A549 (cell line): ENCODE data around the gene CTNNA3. TPM values are rescaled to one million over a fixed set of nuclear protein-coding genes. Genes with fewer than 3 reads are reported as not detected.
A peak's percentile ranks its signal among the peaks of the same experiment; 100 is the strongest.

Experiments used
- ATAC-seq, 2 experiments: fragments of 200-7000 bp in 1 of 2; fragments of >200 bp in 1 of 2; cut with Nextera tagmentation in 1 of 2; cut with Tn5 transposase in 1 of 2; 3 replicates each; pipeline versions ENCODE4 v1.8.0 to v1.9.1; 2018 to 2020; ENCODE audit warnings: mild to moderate bottlenecking in 1 of 2, moderate library complexity in 1 of 2
- CTCF ChIA-PET: fragments of 300-600 bp; sonication (Branson Sonifier 250); formaldehyde crosslinking; extraction: SDS; loops from one replicate; lab custom pipeline; 2021; ENCODE audit warnings: antibody characterized with exemption, inconsistent platforms; lab: Yijun Ruan, JAX
- POLR2A ChIA-PET: fragments of 350-600 bp; formaldehyde crosslinking; extraction: SDS; loops from one replicate; lab custom pipeline; 2021; ENCODE audit warnings: antibody characterized with exemption, inconsistent platforms; lab: Yijun Ruan, JAX
- DNase-seq, 2 experiments: peaks; one replicate each; pipeline versions ENCODE4 v3.0.0 to v3.0.0-alpha.2; 2011 to 2016; ENCODE audit warnings: low read depth in 1 of 2, low spot score in 1 of 2
- FAIRE-seq: peaks from 2 replicates; lab custom pipeline; 2011; peaks lifted over from hg19 to GRCh38; lab: Jason Lieb, UNC
- H3K27ac ChIP-seq, 2 experiments: fragments of >200 bp; sonication (Bioruptor Twin); formaldehyde crosslinking; 3 replicates each; pipeline ENCODE4 v1.5.1; 2016 to 2017
- H3K4me1 ChIP-seq: fragments of >200 bp; sonication (Bioruptor Twin); formaldehyde crosslinking; 3 replicates; pipeline ENCODE4 v1.6.1; 2016
- H3K4me2 ChIP-seq: fragments of >200 bp; sonication (Bioruptor Twin); formaldehyde crosslinking; 3 replicates; pipeline ENCODE4 v1.6.1; 2016
- H3K4me3 ChIP-seq: fragments of >200 bp; sonication (Bioruptor Twin); formaldehyde crosslinking; 3 replicates; pipeline ENCODE4 v1.5.1; 2016
- H3K9me3 ChIP-seq: fragments of >200 bp; sonication (Bioruptor Twin); formaldehyde crosslinking; 3 replicates; pipeline ENCODE4 v1.6.1; 2016
- CEBPB ChIP-seq, 2 experiments: fragments of >200 bp in 1 of 2; sonication (Bioruptor Twin) in 1 of 2; formaldehyde crosslinking in 1 of 2; IDR thresholded peaks; 2 replicates each; pipeline ENCODE4 v1.6.1; 2012 to 2016
- CHD2 ChIP-seq: fragments of 150-350 bp; IDR thresholded peaks from 2 replicates; pipeline ENCODE4 v1.6.1; 2014; ENCODE audit warnings: low read length; ENCODE audit not compliant: partially characterized antibody
- CHD4 ChIP-seq: fragments of 200-600 bp; sonication (generic); IDR thresholded peaks from 2 replicates; pipeline ENCODE4 v1.6.1; 2016; ENCODE audit warnings: antibody characterized with exemption, mild to moderate bottlenecking, borderline replicate concordance
- CTCF ChIP-seq: fragments of >200 bp; sonication (Bioruptor Twin); formaldehyde crosslinking; IDR thresholded peaks from 3 replicates; pipeline ENCODE4 v1.5.1; 2016
- ELK1 ChIP-seq: fragments of 150-350 bp; IDR thresholded peaks from 2 replicates; pipeline ENCODE4 v1.6.1; 2014; ENCODE audit warnings: low read depth, mild to moderate bottlenecking, low read length
- ESRRA ChIP-seq: fragments of 150-350 bp; IDR thresholded peaks from 2 replicates; pipeline ENCODE4 v1.6.1; 2014; ENCODE audit warnings: mild to moderate bottlenecking, low read length, borderline replicate concordance
- FOSL2 ChIP-seq, 2 experiments: fragments of 450-650 bp in 1 of 2; fragments of >200 bp in 1 of 2; sonication (Bioruptor Twin) in 1 of 2; formaldehyde crosslinking; IDR thresholded peaks; 2 replicates each; pipeline versions ENCODE4 v1.5.0 to v1.6.1; 2016 to 2020; ENCODE audit warnings: mild to moderate bottlenecking in 1 of 2, moderate library complexity in 1 of 2
- HES2 ChIP-seq: fragments of >200 bp; sonication (Bioruptor Twin); formaldehyde crosslinking; IDR thresholded peaks from 2 replicates; pipeline ENCODE4 v1.6.1; 2016
- HEYL ChIP-seq: fragments of 250-450 bp; sonication (Bioruptor Pico); IDR thresholded peaks from 2 replicates; pipeline ENCODE4 v1.8.0; 2021; ENCODE audit warnings: mild to moderate bottlenecking, moderate library complexity
- HOXB13 ChIP-seq: fragments of 250-450 bp; sonication (Bioruptor Pico); IDR thresholded peaks from 2 replicates; pipeline ENCODE4 v1.5.0; 2020; ENCODE audit warnings: low read depth, mild to moderate bottlenecking, moderate library complexity
- HOXB5 ChIP-seq: fragments of 250-450 bp; sonication (Bioruptor Pico); IDR thresholded peaks from 2 replicates; pipeline ENCODE4 v1.5.0; 2020; ENCODE audit warnings: mild to moderate bottlenecking, moderate library complexity
- JUNB ChIP-seq: fragments of >200 bp; sonication (Bioruptor Twin); formaldehyde crosslinking; IDR thresholded peaks from 2 replicates; pipeline ENCODE4 v1.6.1; 2016
- KDM1A ChIP-seq: fragments of 200-600 bp; sonication (generic); IDR thresholded peaks from 2 replicates; pipeline ENCODE4 v1.6.1; 2016; ENCODE audit warnings: low read depth, mild to moderate bottlenecking
- MAX ChIP-seq: IDR thresholded peaks from 2 replicates; pipeline ENCODE4 v1.6.1; 2012
- PHF8 ChIP-seq: fragments of 200-600 bp; sonication (generic); IDR thresholded peaks from 2 replicates; pipeline ENCODE4 v1.6.1; 2016; ENCODE audit warnings: low read depth, mild to moderate bottlenecking, antibody characterized with exemption, moderate library complexity, borderline replicate concordance
- RAD21 ChIP-seq, 2 experiments: fragments of >200 bp in 1 of 2; sonication (Bioruptor Twin) in 1 of 2; formaldehyde crosslinking in 1 of 2; IDR thresholded peaks in 1 of 2; conservative IDR thresholded peaks in 1 of 2; 2 replicates in 1 of 2; 3 replicates in 1 of 2; pipeline ENCODE4 v1.6.1; 2012 to 2018; ENCODE audit warnings: inconsistent platforms in 1 of 2
- RARB ChIP-seq: fragments of 250-450 bp; sonication (Bioruptor Pico); IDR thresholded peaks from 2 replicates; pipeline ENCODE4 v1.8.0; 2021; ENCODE audit warnings: mild to moderate bottlenecking, moderate library complexity
- RCOR1 ChIP-seq: fragments of 150-350 bp; IDR thresholded peaks from 2 replicates; pipeline ENCODE4 v1.6.1; 2014; ENCODE audit warnings: antibody characterized with exemption, low read length, low read depth
- SMC3 ChIP-seq: fragments of >200 bp; sonication (Bioruptor Twin); formaldehyde crosslinking; IDR thresholded peaks from 3 replicates; pipeline ENCODE4 v1.6.1; 2018; ENCODE audit warnings: inconsistent platforms
- ZC3H11A ChIP-seq: fragments of 450-650 bp; IDR thresholded peaks from 2 replicates; pipeline ENCODE4 v1.6.1; 2014; ENCODE audit warnings: antibody characterized with exemption, mild to moderate bottlenecking
- ZSCAN20 ChIP-seq: fragments of 250-450 bp; sonication (Bioruptor Pico); IDR thresholded peaks from 2 replicates; pipeline ENCODE4 v1.8.0; 2022; ENCODE audit warnings: mild to moderate bottlenecking, moderate library complexity
- WGBS: methylation state at CpG from one replicate; pipeline ENCODE4 v1.1.6; 2017; ENCODE audit errors: missing lambda C conversion rate; 5-methylcytosine and 5-hydroxymethylcytosine counted together
- polyA plus RNA-seq, 4 experiments: library from polyadenylated mRNA; depleted of rRNA in 3 of 4; stranded (reverse); fragments of >200 nt; fragmentation: RNase III in 1 of 4; extraction: RNeasy Plus Mini Kit Qiagen cat#74134 plus additional on column Dnase treatment in 1 of 4; gene quantifications; 2 replicates in 3 of 4; 3 replicates in 1 of 4; pipeline ENCODE4 v1.2.3, GENCODE V29; 2011 to 2017
- TF ChIP-seq, protein P1 (sequence below): fragments of >200 bp; sonication (Bioruptor Twin); formaldehyde crosslinking; IDR thresholded peaks from 3 replicates; pipeline ENCODE4 v1.6.1; 2016
- TF ChIP-seq, protein P2 (sequence below): IDR thresholded peaks from 2 replicates; pipeline ENCODE4 v1.6.1; 2012; ENCODE audit warnings: low read depth, borderline replicate concordance

The CTNNA3 gene
- polyA plus RNA-seq, 2 of the 4 experiments (the other 2 are of a cell fraction) = not detected

GRCh38 chr10:67697724-67698131, 1.7 kb upstream of the CTNNA3 start:
- no peak for TF ChIP-seq RARB
- TF ChIP-seq CTCF = peak; percentile 72
- TF ChIP-seq CHD2 = no peak
- TF ChIP-seq, protein P1, sequence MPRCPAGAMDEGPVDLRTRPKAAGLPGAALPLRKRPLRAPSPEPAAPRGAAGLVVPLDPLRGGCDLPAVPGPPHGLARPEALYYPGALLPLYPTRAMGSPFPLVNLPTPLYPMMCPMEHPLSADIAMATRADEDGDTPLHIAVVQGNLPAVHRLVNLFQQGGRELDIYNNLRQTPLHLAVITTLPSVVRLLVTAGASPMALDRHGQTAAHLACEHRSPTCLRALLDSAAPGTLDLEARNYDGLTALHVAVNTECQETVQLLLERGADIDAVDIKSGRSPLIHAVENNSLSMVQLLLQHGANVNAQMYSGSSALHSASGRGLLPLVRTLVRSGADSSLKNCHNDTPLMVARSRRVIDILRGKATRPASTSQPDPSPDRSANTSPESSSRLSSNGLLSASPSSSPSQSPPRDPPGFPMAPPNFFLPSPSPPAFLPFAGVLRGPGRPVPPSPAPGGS = no peak
- no peak for TF ChIP-seq HES2
- TF ChIP-seq, protein P2, sequence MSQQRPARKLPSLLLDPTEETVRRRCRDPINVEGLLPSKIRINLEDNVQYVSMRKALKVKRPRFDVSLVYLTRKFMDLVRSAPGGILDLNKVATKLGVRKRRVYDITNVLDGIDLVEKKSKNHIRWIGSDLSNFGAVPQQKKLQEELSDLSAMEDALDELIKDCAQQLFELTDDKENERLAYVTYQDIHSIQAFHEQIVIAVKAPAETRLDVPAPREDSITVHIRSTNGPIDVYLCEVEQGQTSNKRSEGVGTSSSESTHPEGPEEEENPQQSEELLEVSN = no peak
- TF ChIP-seq SMC3 = peak; percentile 84
- no peak for TF ChIP-seq HEYL (CRISPR knock-in tag)
- TF ChIP-seq HOXB13 (CRISPR knock-in tag) = no peak
- no peak for TF ChIP-seq JUNB
- TF ChIP-seq RAD21 (conservative IDR thresholded peaks at IDR 0.05 in 1 of 2, IDR thresholded peaks at IDR 0.05 in 1 of 2) = peak; percentile 63 to 65
- TF ChIP-seq ZC3H11A = no peak
- no peak for TF ChIP-seq CEBPB (IDR thresholded peaks at IDR 0.05)
- no peak for TF ChIP-seq CHD4
- TF ChIP-seq MAX = no peak
- no peak for TF ChIP-seq ESRRA
- POLR2A ChIA-PET = interaction anchor here (0.8 kb wide), 1 partner anchor 82 kb away, joined by 3 read pairs; no protein-coding TSS in a partner anchor
- no peak for FAIRE-seq

DNA sequence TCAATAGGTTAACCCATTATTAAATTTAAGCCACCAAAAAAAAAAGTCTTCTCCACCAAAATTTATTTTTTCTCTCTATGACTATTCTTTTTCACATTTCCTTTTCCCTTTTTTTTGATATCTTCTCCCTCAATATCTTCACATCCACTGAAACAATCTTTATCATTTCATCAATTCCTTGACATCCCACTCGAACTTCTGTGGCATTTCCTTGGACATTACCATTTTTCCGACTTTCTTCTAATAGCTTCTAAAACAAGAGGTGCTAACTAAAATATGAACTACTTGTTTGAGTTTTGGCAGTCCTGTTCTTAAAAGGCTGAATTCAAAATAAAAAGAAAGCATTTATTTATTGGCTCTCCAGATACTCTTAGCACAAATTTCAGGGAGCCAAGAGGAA, 684 bp upstream of the CTNNA3 start:
- ChIA-PET POLR2A (no interaction called here), CTCF (interaction anchor here (0.9 to 5.1 kb wide), 15 partner anchors 9 to 91 kb away, joined by 3 to 143 read pairs (median 5); no protein-coding TSS in a partner anchor)
- no peak for TF ChIP-seq FOSL2 (IDR thresholded peaks at IDR 0.05)
- TF ChIP-seq FOSL2 (CRISPR knock-in tag; IDR thresholded peaks at IDR 0.05) = no peak
- no peak for TF ChIP-seq HOXB5 (CRISPR knock-in tag)
- TF ChIP-seq ELK1 = no peak
- TF ChIP-seq RCOR1 = no peak
- TF ChIP-seq ZSCAN20 = no peak
- no peak for TF ChIP-seq SMC3
- TF ChIP-seq HES2 = no peak
- TF ChIP-seq PHF8 = no peak
- TF ChIP-seq KDM1A = no peak
- no peak overlapping the region for H3K4me2 ChIP-seq
- no peak for ATAC-seq
- H3K4me1 ChIP-seq = no peaks in the 10 kb centered on the region
- H3K9me3 ChIP-seq = no peaks in the 10 kb centered on the region
- H3K27ac ChIP-seq = no peak overlapping the region
- no peak overlapping the region for H3K4me3 ChIP-seq
- WGBS = 11% methylated on average over 2 of the region's 2 CpGs
- DNase-seq = no peak
- no peak for FAIRE-seq

More at GRCh38 chr10:67697724-67698131, 1.7 kb upstream of the CTNNA3 start:
- DNase-seq (peak; percentile 58 to 63), ATAC-seq (peak; percentile 89 to 91; a peak in 5 of 6 replicates)
- H3K4me2 ChIP-seq = no peak overlapping the region
- H3K9me3 ChIP-seq = no peaks in the 10 kb centered on the region
- no peak overlapping the region for H3K27ac ChIP-seq
- H3K4me1 ChIP-seq = no peaks in the 10 kb centered on the region
- CTCF ChIA-PET = interaction anchor here (0.6 to 5.1 kb wide), 27 partner anchors 9 to 583 kb away, joined by 3 to 143 read pairs (median 5); no protein-coding TSS in a partner anchor
- 2% methylated on average over 2 of the region's 2 CpGs for WGBS
- no peak overlapping the region for H3K4me3 ChIP-seq
